Endothelial cell (in vitro differentiated cells): ENCODE data around the gene MCF2L2. TPM values are rescaled to one million over a fixed set of nuclear protein-coding genes. Genes with fewer than 3 reads are reported as not detected.

Experiments
- DNase-seq: peaks from one replicate; pipeline ENCODE4 v3.0.0; 2021; ENCODE audit warnings: low spot score
- H3K27ac Mint-ChIP-seq: one replicate; pipeline ENCODE4 v1.8.0; 2021; ENCODE audit warnings: mixed read lengths, inconsistent platforms; ENCODE audit not compliant: unreplicated experiment
- H3K27me3 Mint-ChIP-seq: one replicate; pipeline ENCODE4 v1.8.0; 2021; ENCODE audit warnings: mild to moderate bottlenecking, moderate library complexity, mixed read lengths, inconsistent platforms; ENCODE audit not compliant: unreplicated experiment
- H3K36me3 Mint-ChIP-seq: one replicate; pipeline ENCODE4 v1.8.0; 2021; ENCODE audit warnings: mild to moderate bottlenecking, low read depth, mixed read lengths, inconsistent platforms; ENCODE audit not compliant: unreplicated experiment
- H3K4me1 Mint-ChIP-seq: one replicate; pipeline ENCODE4 v1.8.0; 2021; ENCODE audit warnings: mild to moderate bottlenecking, mixed read lengths, inconsistent platforms; ENCODE audit not compliant: unreplicated experiment
- H3K4me3 Mint-ChIP-seq: one replicate; pipeline ENCODE4 v1.8.0; 2021; ENCODE audit warnings: mild to moderate bottlenecking, mixed read lengths, inconsistent platforms; ENCODE audit not compliant: unreplicated experiment
- H3K9me3 Mint-ChIP-seq: one replicate; pipeline ENCODE4 v1.8.0; 2021; ENCODE audit warnings: mixed read lengths, inconsistent platforms; ENCODE audit not compliant: unreplicated experiment
- total RNA-seq: library from RNA; stranded (reverse); fragmentation: NEBNext Ultra II Directional; extraction: Animal tissue kit (Norgen Biotek cat#: 25700); gene quantifications from one replicate; pipeline ENCODE4 v1.2.1, GENCODE V29; 2021; ENCODE audit not compliant: unreplicated experiment
- TF ChIP-seq, protein P1 (sequence below): fragments of 200-600 bp; sonication (generic); IDR thresholded peaks from one replicate; pipeline ENCODE4 v1.5.0; 2021; ENCODE audit warnings: antibody characterized with exemption; ENCODE audit not compliant: unreplicated experiment

MCF2L2 gene
- total RNA-seq, 1 donor from 2014 or later = 1.8 TPM

GRCh38 chr3:183259087-183259486, 169.3 kb downstream of the MCF2L2 start:
- Mint-ChIP-seq H3K27me3 (peaks cover 8% of the 10 kb centered on the region), H3K4me3 (no peak overlapping the region)
- TF ChIP-seq, protein P1, sequence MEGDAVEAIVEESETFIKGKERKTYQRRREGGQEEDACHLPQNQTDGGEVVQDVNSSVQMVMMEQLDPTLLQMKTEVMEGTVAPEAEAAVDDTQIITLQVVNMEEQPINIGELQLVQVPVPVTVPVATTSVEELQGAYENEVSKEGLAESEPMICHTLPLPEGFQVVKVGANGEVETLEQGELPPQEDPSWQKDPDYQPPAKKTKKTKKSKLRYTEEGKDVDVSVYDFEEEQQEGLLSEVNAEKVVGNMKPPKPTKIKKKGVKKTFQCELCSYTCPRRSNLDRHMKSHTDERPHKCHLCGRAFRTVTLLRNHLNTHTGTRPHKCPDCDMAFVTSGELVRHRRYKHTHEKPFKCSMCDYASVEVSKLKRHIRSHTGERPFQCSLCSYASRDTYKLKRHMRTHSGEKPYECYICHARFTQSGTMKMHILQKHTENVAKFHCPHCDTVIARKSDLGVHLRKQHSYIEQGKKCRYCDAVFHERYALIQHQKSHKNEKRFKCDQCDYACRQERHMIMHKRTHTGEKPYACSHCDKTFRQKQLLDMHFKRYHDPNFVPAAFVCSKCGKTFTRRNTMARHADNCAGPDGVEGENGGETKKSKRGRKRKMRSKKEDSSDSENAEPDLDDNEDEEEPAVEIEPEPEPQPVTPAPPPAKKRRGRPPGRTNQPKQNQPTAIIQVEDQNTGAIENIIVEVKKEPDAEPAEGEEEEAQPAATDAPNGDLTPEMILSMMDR = no peak

GRCh38 chr3:183255348-183255730, 173.1 kb downstream of the MCF2L2 start:
- Mint-ChIP-seq H3K4me1 (peaks cover 4% of the 10 kb centered on the region), H3K4me3 (peak overlapping the region; percentile 92), H3K36me3 (peaks cover 3% of the 10 kb centered on the region), H3K9me3 (no peaks in the 10 kb centered on the region), H3K27me3 (peaks cover 8% of the 10 kb centered on the region), H3K27ac (no peak overlapping the region)
- TF ChIP-seq, protein P1 = no peak
- no peak for DNase-seq

More at GRCh38 chr3:183259087-183259486, 169.3 kb downstream of the MCF2L2 start:
- DNase-seq = no peak
- peaks cover 3% of the 10 kb centered on the region for H3K36me3 Mint-ChIP-seq
- H3K27ac Mint-ChIP-seq = no peak overlapping the region
- H3K9me3 Mint-ChIP-seq = no peaks in the 10 kb centered on the region
- peaks cover 4% of the 10 kb centered on the region for H3K4me1 Mint-ChIP-seq

- peaks cover 3% of the 10 kb centered on the region for H3K36me3 Mint-ChIP-seq
- no peak for DNase-seq
- peaks cover 4% of the 10 kb centered on the region for H3K4me1 Mint-ChIP-seq
- H3K4me3 Mint-ChIP-seq = peak overlapping the region; percentile 92
- H3K27ac Mint-ChIP-seq = peak overlapping the region; percentile 91
- H3K9me3 Mint-ChIP-seq = no peaks in the 10 kb centered on the region
- H3K27me3 Mint-ChIP-seq = peaks cover 8% of the 10 kb centered on the region
- TF ChIP-seq, protein P1 = no peak
Observed at GRCh38 chr3:183254487-183255347, 173.7 kb downstream of the MCF2L2 start.

GRCh38 chr3:183253528-183254486, 174.6 kb downstream of the MCF2L2 start:
- Mint-ChIP-seq H3K4me3 (peak overlapping the region; percentile 85), H3K36me3 (peaks cover 3% of the 10 kb centered on the region), H3K9me3 (no peaks in the 10 kb centered on the region), H3K4me1 (peaks cover 4% of the 10 kb centered on the region), H3K27ac (no peak overlapping the region), H3K27me3 (peaks cover 8% of the 10 kb centered on the region)
- peak; percentile 54 for DNase-seq
- TF ChIP-seq, protein P1 = no peak
